Osteoblast (primary cell): ENCODE measurements around the gene PIH1D1. TPM values are rescaled to one million over a fixed set of nuclear protein-coding genes. Genes with fewer than 3 reads are reported as not detected.
"Not testable (repeated sequence)": the region's sequence is repeated elsewhere in the genome, so short reads cannot be mapped to it uniquely, and the experiment has no call there.

Experiments
- DNase-seq: peaks from one replicate; pipeline ENCODE4 v3.0.0; 2011; ENCODE audit warnings: low spot score, mixed read lengths; ENCODE audit not compliant: insufficient read length; ENCODE audit errors: missing footprints
- H2AFZ ChIP-seq: 2 replicates; pipeline ENCODE4 v1.6.0; 2011; ENCODE audit warnings: mild to moderate bottlenecking, low read length
- H3K27ac ChIP-seq: 2 replicates; pipeline ENCODE4 v1.5.1; 2011; ENCODE audit warnings: mild to moderate bottlenecking, low read depth, low read length, moderate library complexity
- H3K27me3 ChIP-seq: 2 replicates; pipeline ENCODE4 v1.6.0; 2012; ENCODE audit warnings: mild to moderate bottlenecking, control low read depth, inconsistent platforms, low read length, moderate library complexity; ENCODE audit not compliant: insufficient read depth
- H3K36me3 ChIP-seq: 2 replicates; pipeline ENCODE4 v1.5.1; 2011; ENCODE audit warnings: mild to moderate bottlenecking, low read length, control low read depth, moderate library complexity; ENCODE audit not compliant: insufficient read depth
- H3K4me1 ChIP-seq: 2 replicates; pipeline ENCODE4 v1.5.1; 2011; ENCODE audit warnings: mild to moderate bottlenecking, low read length, control low read depth, moderate library complexity; ENCODE audit not compliant: insufficient read depth
- H3K4me2 ChIP-seq: 2 replicates; pipeline ENCODE4 v1.6.0; 2011; ENCODE audit warnings: mild to moderate bottlenecking, low read length; ENCODE audit not compliant: insufficient read depth
- H3K4me3 ChIP-seq: fragments of 200-600 bp; sonication (generic); 3 replicates; pipeline ENCODE4 v1.5.1; 2012; ENCODE audit warnings: mild to moderate bottlenecking, low read length, inconsistent platforms; ENCODE audit not compliant: insufficient read depth
- H3K79me2 ChIP-seq: 2 replicates; pipeline ENCODE4 v1.6.0; 2012; ENCODE audit warnings: mild to moderate bottlenecking, low read length, control low read depth, inconsistent platforms; ENCODE audit not compliant: insufficient read depth
- H3K9me3 ChIP-seq: 2 replicates; pipeline ENCODE4 v1.5.1; 2011; ENCODE audit warnings: low read depth, low read length, control low read depth
- H4K20me1 ChIP-seq: 2 replicates; pipeline ENCODE4 v1.6.0; 2012; ENCODE audit warnings: mild to moderate bottlenecking, low read length, control low read depth; ENCODE audit not compliant: insufficient read depth
- total RNA-seq: library from RNA; depleted of rRNA; stranded (reverse); fragments of >200 nt; gene quantifications from 2 replicates; pipeline ENCODE4 v1.2.3, GENCODE V29; 2012
- TF ChIP-seq, protein P1 (sequence below): IDR thresholded peaks from 2 replicates; pipeline ENCODE4 v1.5.1; 2011; ENCODE audit warnings: mild to moderate bottlenecking, low read depth, low read length, moderate library complexity; ENCODE audit errors: extremely low read depth

Gene PIH1D1
- total RNA-seq, 1 donor: 79.3 TPM

DNA sequence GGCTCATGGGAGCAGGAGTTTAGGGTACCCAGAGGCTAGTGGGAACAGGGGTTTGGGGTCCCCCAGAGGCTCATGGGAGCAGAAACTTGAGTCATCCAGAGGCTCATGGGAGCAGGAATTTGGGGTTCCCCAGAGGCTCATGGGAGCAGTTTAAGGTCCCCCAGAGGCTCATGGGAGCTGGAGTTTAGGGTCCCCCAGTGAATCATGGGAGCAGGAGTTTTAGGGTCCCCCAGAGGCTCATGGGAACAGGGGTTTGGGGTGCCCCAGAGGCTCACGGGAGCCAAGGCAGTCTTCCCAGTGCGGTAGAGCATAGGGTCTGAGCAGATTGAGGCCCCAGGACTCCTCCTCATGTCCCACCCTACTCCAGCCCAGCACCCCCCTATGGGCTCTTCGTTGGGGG, 13.8 kb upstream of the PIH1D1 start:
- no peaks in the 10 kb centered on the region for H3K27me3 ChIP-seq
- no peak overlapping the region for H3K4me3 ChIP-seq
- peaks cover 5% of the 10 kb centered on the region for H3K36me3 ChIP-seq
- H3K79me2 ChIP-seq: no peaks in the 10 kb centered on the region
- H4K20me1 ChIP-seq: no peaks in the 10 kb centered on the region
- H3K4me2 ChIP-seq: no peak overlapping the region
- no peaks in the 10 kb centered on the region for H3K9me3 ChIP-seq
- no peaks in the 10 kb centered on the region for H3K4me1 ChIP-seq
- no peak overlapping the region for H2AFZ ChIP-seq
- TF ChIP-seq, protein P1, sequence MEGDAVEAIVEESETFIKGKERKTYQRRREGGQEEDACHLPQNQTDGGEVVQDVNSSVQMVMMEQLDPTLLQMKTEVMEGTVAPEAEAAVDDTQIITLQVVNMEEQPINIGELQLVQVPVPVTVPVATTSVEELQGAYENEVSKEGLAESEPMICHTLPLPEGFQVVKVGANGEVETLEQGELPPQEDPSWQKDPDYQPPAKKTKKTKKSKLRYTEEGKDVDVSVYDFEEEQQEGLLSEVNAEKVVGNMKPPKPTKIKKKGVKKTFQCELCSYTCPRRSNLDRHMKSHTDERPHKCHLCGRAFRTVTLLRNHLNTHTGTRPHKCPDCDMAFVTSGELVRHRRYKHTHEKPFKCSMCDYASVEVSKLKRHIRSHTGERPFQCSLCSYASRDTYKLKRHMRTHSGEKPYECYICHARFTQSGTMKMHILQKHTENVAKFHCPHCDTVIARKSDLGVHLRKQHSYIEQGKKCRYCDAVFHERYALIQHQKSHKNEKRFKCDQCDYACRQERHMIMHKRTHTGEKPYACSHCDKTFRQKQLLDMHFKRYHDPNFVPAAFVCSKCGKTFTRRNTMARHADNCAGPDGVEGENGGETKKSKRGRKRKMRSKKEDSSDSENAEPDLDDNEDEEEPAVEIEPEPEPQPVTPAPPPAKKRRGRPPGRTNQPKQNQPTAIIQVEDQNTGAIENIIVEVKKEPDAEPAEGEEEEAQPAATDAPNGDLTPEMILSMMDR: no peak
- DNase-seq: peak; percentile 65
- H3K27ac ChIP-seq: no peak overlapping the region

DNA sequence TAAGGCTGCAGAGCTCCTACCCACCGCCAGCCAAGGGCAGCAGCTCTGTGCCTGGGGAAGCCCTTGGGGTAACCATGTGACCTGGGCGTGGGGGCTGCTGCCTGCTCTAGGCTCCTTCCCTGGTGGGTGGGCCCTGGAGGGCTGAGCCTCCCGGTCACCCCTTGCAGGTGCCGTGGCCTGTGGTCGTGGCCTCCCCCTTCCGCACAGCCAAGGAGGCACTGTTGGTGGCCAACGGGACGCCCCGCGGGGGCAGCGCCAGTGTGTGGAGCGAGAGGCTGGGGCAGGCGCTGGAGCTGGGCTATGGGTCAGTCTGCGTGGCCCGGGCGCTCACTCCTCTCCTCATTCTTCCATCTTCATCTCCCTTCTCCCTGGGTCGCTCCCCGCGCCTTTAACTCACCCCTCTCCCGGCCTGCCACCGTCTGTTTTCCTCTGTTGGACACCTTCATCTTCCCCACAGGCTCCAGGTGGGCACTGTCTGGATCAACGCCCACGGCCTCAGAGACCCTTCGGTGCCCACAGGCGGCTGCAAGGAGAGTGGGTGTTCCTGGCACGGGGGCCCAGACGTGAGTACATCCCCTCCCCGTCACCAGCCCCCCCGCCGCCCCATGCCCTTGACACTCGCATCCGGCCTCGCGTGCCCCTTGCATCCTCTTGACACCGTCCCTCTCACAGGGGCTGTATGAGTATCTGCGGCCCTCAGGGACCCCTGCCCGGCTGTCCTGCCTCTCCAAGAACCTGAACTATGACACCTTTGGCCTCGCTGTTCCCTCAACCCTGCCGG, 12.5 kb upstream of the PIH1D1 start:
- H4K20me1 ChIP-seq: no peaks in the 10 kb centered on the region
- H3K27ac ChIP-seq: no peak overlapping the region
- DNase-seq: peak; percentile 49
- H2AFZ ChIP-seq: no peak overlapping the region
- H3K79me2 ChIP-seq: no peaks in the 10 kb centered on the region
- H3K9me3 ChIP-seq: no peaks in the 10 kb centered on the region
- no peaks in the 10 kb centered on the region for H3K4me1 ChIP-seq
- no peaks in the 10 kb centered on the region for H3K27me3 ChIP-seq
- peaks cover 5% of the 10 kb centered on the region for H3K36me3 ChIP-seq
- no peak overlapping the region for H3K4me2 ChIP-seq
- H3K4me3 ChIP-seq: no peak overlapping the region
- TF ChIP-seq, protein P1: no peak

DNA sequence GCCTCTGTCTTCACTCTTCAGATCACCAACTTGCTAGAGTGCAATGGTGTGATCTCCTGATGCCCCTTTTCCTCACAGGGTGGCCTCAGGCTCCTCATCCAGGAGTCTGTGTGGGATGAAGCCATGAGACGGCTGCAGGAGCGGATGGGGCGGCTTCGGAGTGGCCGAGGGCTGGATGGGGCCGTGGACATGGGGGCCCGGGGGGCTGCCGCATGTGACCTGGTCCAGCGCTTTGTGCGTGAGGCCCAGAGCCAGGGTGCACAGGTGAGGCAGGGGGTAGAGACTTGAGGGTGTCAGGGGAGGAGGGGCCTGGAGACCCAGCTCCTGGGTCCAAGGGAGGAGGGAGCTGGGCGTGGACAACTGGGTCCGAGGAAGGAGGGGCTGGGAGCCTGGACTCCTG, 10.9 kb upstream of the PIH1D1 start:
- H3K27ac ChIP-seq: no peak overlapping the region
- no peak overlapping the region for H3K4me2 ChIP-seq
- TF ChIP-seq, protein P1: no peak
- H3K4me3 ChIP-seq: no peak overlapping the region
- no peaks in the 10 kb centered on the region for H3K27me3 ChIP-seq
- H2AFZ ChIP-seq: no peak overlapping the region
- DNase-seq: peak; percentile 81
- H4K20me1 ChIP-seq: no peaks in the 10 kb centered on the region
- peaks cover 5% of the 10 kb centered on the region for H3K36me3 ChIP-seq
- H3K4me1 ChIP-seq: peaks cover 12% of the 10 kb centered on the region
- H3K79me2 ChIP-seq: no peaks in the 10 kb centered on the region
- H3K9me3 ChIP-seq: no peaks in the 10 kb centered on the region

DNA sequence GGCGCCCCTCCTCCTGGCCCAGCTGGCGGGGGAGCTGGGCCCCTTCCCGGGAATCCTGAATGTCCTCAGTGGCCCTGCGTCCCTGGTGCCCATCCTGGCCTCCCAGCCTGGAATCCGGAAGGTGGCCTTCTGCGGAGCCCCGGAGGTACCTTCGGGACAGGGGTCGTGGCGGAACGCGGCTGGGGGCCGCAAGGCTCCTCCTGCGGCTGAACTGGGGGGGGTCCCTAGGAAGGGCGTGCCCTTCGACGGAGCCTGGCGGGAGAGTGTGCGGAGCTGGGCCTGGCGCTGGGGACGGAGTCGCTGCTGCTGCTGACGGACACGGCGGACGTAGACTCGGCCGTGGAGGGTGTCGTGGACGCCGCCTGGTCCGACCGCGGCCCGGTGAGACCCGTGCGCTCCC, 10.0 kb upstream of the PIH1D1 start:
- H3K9me3 ChIP-seq: no peaks in the 10 kb centered on the region
- H3K27ac ChIP-seq: no peak overlapping the region
- H2AFZ ChIP-seq: no peak overlapping the region
- TF ChIP-seq, protein P1: no peak
- no peaks in the 10 kb centered on the region for H3K79me2 ChIP-seq
- no peak overlapping the region for H3K4me2 ChIP-seq
- no peaks in the 10 kb centered on the region for H4K20me1 ChIP-seq
- H3K4me3 ChIP-seq: no peak overlapping the region
- no peaks in the 10 kb centered on the region for H3K27me3 ChIP-seq
- DNase-seq: peak; percentile 45
- peaks cover 5% of the 10 kb centered on the region for H3K36me3 ChIP-seq
- peaks cover 12% of the 10 kb centered on the region for H3K4me1 ChIP-seq

DNA sequence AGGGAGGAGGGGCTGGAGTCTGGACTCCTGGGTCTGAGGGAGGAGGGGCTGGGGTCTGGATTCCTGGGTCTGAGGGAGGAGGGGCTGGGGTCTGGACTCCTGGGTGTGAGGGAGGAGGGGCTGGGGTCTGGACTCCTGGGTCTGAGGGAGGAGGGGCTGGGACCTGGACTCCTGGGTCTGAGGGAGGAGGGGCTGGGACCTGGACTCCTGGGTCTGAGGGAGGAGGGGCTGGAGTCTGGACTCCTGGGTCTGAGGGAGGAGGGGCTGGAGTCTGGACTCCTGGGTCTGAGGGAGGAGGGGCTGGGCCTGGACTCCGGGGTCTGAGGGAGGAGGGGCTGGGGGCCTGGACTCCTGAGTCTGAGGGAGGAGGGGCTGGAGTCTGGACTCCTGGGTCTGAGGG, 9.5 kb upstream of the PIH1D1 start:
- not testable (repeated sequence) for H3K9me3 ChIP-seq, H3K4me2 ChIP-seq, H2AFZ ChIP-seq, H3K27ac ChIP-seq, H4K20me1 ChIP-seq, H3K36me3 ChIP-seq, H3K4me3 ChIP-seq, DNase-seq, H3K79me2 ChIP-seq, H3K27me3 ChIP-seq
- H3K4me1 ChIP-seq: peaks cover 12% of the 10 kb centered on the region
